Hepatocyte (in vitro differentiated cells): ENCODE results near the gene KCNA10.

ENCODE experiments used
- CTCF ChIP-seq: fragments of 200-600 bp; sonication (generic); IDR thresholded peaks from 2 replicates; pipeline ENCODE4 v1.5.1; 2016; ENCODE audit warnings: antibody characterized with exemption, mild to moderate bottlenecking; ENCODE audit not compliant: poor library complexity
- EZH2 ChIP-seq: fragments of 200-600 bp; sonication (generic); IDR thresholded peaks from 2 replicates; pipeline ENCODE4 v1.6.1; 2016; ENCODE audit warnings: antibody characterized with exemption, mild to moderate bottlenecking, borderline replicate concordance

DNA sequence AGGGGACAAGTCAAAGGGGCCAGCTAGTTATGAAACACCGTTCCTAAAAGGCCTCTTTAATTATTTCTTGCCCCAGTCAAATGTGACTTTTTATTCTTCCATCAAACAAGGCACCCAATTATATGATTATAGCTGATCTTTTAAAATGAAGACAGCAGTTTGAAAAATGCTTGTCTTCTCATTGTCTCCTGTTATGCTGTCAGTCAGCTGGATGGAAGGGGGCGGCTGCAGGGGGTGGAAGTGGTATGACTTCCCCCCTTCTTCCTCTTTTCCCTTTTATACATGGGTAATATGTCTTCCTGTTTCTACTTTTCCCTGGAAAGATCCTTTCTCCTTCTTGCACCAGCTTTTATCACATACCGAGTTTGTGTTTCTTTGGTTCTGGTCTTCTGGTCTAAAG lies 25.8 kb upstream of the KCNA10 start:
- no peak for TF ChIP-seq CTCF
- TF ChIP-seq EZH2, result no peak
